HG03378 (cell line): ENCODE data around the gene LTBP1.

Source experiments
- ATAC-seq: cut with Tn5 transposase; IDR thresholded peaks from one replicate; pipeline ENCODE4 v1.9.1; 2021; ENCODE audit warnings: mild to moderate bottlenecking, moderate library complexity; ENCODE audit not compliant: unreplicated experiment

The LTBP1 gene

DNA sequence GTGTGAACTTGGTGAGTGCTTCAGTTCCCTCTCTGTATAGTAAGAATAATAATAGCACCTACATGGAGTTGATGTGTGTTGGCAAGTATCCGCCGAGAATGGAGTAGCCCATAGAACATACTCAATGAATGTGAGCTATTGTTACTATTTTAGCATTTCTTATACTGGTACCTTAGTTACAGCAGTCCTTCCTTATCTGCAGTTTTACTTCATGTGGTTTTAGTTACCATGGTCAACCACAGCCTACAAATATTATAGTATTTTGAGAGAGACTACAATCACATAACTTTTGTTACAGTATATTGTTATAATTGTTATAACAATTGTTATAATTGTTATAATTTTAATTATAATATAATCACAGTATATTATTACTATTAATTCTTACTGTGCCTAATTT lies 377.2 kb downstream of the LTBP1 start:
- no peak for ATAC-seq

DNA sequence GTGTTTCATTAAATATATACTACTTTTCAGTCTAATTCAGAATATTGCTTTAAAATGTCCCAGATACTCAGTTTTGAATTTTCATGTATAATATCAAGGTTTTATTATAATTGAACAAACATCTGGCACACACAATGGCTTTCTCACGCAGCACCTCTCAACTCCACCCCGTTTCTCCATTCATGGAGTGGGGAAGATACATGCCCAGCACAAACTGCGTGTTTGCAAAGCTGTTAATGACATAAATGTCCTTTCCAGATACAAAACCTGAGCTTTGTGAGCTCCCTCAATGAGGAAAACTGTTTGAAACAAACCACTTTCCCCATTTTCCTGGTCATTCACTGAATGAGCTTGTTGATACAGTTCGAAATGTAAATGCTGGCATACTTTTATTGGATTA lies 379.3 kb downstream of the LTBP1 start:
- ATAC-seq: no peak

DNA sequence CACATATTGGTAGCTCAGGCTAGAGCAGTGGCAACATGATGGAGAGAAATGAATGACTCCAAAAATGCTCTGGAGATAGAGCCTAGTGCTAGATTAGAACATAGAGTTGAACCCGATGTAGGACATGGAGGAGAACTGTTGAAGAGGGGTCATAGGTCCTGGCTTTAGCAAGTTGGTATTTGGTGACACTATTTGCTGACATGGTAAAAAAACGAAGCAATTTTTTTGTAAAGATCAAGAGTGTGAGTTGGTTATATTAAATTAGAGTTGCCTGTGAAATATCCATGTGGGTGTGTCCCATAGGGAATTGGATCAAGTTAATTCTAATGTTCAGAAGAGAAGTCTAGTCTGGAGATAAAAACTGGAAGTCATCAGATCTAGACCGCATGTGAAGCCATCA lies 386.7 kb downstream of the LTBP1 start:
- ATAC-seq: no peak

DNA sequence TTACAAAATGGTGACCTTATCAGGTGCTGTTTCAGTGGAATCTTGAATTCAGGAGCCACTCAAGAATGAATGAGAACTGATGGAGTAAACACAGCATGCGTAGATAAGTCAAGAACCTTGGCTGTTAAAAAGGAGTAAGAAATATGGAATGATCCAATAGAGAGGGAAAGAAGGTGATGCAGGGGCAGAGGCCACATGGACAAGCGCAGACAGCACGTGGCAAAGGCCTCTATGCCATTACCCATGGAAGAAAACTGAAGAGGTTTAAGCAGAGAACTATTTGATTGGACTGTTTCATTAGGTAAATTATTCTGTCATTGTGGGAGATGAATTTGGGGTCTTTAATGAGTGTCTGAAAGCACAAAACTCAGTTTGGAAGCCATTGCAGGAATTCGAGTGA lies 387.3 kb downstream of the LTBP1 start:
- no peak for ATAC-seq

DNA sequence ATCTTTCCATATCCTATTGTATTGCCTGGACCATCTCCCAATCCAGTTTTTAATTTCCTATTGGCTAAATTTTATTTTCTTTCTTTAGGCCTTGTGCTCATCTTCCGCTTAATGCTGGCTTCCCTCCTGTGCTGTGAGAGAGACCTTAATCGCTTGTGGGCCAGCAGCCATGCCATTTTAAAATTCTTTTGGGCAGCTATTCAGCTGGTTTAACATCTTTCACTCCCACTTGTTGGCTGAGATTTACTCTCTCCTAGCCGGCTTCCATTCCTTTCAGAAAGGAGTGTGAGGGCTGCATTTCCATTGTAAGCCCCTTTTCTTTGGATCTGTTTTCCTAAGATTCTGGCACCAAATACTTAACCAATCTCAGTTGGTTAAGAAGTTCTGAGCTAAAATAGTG lies 388.8 kb downstream of the LTBP1 start:
- ATAC-seq: no peak

DNA sequence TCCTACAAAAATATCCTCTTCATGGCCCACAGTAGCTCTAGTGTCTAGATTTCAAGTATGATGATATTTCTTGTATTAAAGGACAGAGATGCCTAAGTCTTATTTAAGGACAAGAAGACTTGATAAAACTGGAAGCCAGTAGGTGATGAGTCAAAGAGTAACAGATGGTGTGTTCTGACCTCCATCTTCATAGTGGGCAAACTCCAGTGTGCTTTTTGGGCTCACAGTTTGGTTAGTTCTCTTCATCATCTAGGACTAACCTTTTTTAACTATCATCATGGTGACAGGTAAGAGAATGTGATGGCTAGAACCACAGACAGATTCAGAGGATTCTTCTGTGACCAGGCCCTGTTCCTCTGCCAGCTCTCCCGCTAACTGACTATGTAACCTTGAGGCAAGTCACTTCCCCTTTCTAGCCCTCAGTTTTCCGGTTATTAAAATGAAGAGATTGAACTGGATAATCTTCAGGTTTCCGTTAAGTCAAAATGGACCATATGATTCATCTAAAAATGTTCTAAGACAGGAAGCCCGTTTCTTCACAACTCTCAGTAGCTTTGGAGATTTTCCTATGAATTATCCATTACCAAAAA lies 389.4 kb downstream of the LTBP1 start:
- ATAC-seq: no peak

DNA sequence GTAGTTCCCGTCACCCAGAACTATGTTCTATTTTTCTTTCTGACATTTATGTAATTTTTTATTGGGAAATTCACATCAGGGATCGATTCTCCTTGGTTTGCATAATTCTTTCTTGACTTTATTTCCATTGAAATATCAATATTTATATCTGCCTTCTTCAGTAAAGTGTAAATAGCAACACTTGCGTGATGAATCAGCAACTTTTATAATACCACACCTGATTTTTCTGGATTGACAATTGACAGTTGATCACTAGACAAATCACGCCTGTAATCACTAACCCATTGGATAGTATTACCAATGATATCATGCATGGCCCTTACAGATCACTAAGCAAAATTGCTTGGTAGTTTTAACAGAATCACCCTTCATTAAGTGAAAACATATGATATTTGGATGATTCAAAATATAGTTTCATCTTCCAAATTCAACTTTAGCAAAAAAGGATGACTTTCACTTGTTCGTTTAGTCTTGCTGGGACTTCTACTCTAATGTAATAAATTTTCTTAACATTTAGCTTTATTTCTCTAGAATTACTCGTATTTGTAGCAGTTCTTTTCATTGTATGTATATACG lies 390.7 kb downstream of the LTBP1 start:
- no peak for ATAC-seq

DNA sequence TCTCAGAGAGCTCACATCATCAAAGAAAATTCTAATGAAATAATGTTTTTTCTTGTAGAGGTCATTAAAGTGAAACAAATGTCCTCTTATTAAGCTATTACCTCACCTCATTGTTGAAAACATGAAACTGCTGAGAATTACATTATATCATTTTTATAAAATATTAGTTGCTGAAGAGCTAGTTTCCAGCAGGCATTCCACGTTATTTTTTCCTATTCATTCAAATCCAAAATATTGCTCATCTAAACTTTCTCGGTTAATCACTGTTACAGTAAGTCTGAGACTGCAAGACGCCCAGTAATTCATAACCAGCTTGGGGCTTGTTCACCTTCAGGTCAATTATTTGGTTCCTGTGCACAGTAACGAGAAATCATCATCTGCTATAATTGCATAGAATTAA lies 391.2 kb downstream of the LTBP1 start:
- ATAC-seq: no peak

DNA sequence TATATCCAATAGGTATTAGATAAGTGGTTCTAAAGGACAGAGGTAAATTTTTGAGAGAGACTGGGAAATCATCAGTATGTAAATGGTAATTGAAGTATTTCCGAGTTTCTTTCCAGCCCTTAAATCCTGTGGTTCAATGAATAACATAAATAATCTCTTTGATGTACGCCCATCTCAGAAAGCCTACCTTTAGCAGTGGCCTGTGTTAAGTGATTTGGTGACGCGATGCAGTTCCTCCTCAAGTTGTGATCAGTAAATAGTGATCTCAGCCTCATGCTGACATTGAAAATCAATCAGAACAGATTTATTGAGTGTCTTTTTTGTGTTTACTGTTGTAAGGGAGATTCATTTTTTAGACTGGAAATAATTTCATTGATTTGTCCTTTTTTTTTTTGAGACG lies 392.5 kb downstream of the LTBP1 start:
- ATAC-seq: no peak

DNA sequence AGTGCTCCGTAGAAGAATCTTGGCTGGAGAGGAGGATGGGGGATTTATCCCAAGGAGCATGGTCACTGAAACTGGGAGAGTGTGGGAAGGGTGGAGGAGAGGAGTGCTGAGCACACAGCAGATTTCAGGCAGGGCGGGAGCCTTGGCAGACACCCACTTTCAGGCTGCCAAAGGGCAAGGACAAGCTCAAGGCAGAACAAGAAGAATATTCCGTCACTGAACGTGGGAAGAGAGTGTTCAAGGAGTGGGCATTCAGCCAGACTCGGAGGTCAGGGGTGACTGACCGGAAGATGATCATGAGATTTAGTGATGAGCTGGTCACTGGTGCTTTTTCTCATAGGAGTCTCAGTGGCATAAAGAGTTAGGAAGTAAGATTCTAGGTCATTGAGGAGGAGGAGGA lies 393.5 kb downstream of the LTBP1 start:
- no peak for ATAC-seq

DNA sequence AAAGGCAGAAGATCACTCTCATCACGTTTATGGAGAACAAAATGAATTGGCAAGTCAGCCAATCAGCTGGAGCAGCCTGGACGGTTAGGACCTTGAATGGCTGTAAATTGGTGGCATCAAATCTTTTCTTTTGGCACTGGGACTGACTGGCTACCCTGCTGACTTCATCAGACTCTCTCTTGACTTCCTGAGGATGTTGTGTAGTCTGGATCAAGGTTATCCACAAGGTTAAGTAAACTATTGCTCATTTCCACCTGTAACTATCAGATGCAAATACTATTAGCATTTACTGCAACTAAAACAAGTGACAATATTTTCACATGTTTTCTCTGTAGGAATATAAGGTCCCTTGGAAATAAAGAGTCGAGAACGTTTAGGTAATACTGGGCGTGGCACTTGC lies 395.4 kb downstream of the LTBP1 start:
- no peak for ATAC-seq

DNA sequence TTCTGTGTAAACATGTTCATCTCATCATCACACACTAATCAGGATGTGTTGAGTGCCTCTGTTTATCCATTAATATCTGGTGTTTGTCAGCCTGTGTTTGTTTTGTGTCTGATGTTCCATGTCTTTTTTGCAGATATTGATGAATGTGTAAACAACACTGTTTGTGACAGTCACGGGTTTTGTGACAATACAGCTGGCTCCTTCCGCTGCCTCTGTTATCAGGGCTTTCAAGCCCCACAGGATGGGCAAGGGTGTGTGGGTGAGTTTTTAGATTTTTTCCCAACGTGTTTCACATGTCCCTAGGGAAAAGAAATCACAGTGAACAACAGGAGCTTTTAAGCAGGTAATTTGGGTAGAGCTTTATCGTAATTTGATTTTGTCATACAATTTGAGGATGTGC lies 396.0 kb downstream of the LTBP1 start:
- ATAC-seq: no peak

DNA sequence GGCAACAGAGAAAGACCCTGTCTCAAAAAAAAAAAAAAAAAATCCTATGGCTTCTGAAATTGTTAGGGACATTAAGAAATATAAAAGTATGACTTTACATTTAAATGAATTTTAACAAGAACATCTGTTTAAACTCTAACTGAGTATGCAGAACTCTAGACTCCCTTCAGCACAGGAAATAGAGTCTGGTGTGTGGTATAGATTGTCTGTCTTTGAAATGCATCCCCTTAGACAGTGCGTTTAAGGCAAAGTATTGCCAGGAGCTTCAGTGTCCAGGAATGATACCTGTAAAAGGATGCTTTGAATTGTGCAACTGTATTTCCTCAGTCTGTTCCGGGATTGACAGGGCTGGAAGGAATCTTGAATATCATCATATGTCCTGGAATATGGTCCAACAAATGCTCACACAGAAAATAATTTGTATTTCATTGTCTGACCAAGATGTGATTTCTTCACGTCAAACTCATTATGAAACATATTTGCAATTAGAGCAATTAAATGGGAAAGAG lies 396.7 kb downstream of the LTBP1 start:
- ATAC-seq: no peak

DNA sequence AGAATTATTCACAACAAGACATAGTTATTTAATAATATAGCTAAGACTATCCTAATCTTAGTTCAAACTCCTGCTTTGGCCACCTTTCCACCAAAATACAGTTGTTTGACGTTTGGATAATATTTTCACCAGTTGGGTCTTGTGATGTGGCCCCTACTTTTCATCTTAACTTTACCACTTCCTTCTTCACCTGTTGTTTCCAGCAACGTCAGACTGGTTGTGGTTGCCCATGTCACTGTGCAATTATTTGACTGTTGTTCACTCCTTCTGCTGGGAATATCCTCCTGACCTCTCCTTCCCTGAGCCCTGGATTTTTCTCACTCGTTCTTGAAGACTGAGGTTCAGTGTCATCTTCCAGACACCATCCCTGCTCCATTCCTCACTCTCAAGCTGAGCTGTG lies 397.5 kb downstream of the LTBP1 start:
- ATAC-seq: no peak

DNA sequence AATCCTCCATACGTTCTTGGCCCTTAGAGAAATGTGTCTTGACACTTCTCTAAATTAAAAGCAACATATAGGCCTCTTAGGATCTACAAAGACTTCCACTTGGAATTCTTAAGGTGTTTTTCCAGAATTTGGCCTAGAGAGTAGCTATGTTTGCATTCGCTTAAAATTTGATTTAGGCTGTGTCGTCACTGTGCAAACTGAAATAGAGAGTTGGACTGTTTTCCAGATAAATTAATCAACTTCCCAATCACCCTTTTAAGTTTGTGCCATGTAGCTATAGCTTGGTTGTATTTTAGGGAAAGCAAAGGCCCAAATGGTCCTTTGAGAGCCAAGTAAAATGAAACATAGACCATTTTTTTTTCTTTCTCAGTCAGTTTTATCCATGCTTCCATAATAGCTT lies 401.1 kb downstream of the LTBP1 start:
- ATAC-seq: no peak

DNA sequence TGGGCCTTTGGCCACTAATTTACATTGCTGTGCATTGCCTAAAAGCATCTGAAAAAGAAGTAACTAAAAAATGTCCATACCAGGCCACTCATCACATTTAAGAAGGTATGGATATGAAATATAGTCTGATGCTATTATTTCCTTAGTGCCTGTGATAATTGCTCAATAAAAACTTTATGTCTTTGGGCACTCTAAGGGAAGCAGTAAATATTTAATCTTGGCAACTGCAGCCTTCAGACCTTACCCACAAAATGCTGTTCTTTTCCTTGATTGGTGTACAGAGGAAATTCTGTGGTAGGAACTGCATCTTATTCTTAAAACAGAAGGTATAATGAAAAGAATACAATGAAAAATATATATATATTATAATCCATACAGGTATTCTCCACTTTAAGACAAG lies 403.9 kb downstream of the LTBP1 start:
- no peak for ATAC-seq

DNA sequence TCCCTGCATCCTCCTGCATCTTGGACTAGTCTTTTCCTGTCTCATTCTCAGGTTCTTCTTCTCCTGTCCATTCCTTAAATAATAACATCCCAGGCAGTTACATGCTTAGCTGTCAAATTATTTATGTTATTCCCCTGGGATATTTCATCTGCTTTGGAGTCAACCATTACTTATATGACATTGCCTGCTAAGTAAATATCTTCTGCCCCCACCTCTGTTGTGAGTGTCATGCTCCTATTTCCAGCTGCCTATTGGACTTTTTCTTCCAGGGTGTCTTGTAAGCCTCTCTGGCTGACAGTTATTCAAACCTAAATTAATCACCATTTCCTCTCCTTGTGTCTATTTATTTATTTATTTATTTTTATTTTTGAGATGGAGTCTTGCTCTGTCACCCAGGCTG lies 405.0 kb downstream of the LTBP1 start:
- no peak for ATAC-seq

DNA sequence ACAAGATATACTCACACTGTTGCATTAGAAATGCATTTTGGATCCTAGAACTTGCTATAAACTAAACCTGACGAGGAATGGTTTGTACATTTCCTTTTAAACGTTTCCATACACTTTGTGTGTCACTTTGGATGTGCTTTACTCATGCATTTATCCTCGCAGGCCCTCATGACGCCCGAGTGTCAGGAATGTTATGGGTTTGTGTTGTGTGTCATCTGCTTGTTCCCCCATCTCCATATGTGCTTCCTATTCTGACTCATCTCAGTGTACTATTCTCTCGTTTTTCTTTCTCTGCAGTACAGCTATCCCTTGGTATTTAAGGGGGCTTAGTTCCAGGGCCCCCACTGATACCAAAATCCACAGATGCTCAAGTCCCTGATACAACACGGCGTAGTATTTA lies 408.2 kb downstream of the LTBP1 start:
- ATAC-seq: no peak

DNA sequence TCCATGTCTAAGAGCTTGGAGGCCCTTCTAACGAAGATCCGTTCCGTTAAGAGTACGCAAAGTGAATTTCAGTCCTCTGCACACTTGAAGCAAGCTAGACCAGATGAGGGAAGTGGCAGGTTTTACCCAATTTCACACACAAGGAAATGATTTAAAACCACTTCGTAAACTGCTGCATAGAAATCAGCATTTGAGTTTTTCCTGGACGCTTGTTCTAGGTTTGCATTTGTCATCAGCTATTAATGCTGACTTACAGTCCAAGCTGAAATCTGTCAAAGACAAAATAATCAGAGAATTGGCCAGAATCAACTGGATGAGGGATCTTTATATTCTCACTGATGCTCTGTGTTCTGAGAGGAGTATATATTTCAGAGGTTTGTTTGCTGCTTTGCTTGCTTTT lies 412.1 kb downstream of the LTBP1 start:
- no peak for ATAC-seq

DNA sequence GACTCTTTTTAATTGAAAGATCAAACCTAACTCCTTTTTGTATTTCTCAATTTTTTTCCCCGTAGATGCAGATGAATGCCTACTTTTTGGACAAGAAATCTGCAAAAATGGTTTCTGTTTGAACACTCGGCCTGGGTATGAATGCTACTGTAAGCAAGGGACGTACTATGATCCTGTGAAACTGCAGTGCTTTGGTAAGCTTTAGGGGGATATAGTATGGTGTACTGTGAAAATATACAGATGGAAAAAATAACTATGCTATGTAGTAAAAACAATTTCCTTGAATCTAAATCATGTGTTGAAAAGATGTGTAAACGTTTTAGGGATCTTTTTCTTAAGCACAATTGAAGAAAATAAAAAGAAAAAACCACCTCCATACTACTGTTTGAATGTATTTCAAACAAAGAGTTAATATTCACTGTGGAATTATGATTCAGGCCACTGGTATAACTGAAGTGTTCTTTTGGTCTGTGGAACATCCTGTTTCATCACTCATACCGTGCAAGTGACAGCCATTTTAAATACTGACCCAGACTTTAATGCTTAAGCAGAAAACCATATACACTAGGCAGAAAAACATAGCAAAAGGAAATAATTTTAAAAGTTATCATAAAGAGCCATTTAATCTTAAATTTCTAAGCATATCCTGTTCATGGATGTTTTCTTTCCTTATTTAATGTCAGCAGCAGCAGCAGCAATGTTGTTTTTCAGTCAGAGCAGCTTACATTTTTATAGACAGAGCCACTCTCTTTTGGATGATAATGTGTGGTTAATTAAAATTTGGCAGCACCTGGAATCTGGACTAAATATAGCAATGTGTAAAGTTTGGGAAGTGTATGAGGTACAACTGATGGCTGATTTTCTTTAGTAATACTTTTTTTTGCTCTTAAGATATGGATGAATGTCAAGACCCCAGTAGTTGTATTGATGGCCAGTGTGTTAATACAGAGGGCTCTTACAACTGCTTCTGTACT lies 416.9 kb downstream of the LTBP1 start:
- ATAC-seq: no peak

DNA sequence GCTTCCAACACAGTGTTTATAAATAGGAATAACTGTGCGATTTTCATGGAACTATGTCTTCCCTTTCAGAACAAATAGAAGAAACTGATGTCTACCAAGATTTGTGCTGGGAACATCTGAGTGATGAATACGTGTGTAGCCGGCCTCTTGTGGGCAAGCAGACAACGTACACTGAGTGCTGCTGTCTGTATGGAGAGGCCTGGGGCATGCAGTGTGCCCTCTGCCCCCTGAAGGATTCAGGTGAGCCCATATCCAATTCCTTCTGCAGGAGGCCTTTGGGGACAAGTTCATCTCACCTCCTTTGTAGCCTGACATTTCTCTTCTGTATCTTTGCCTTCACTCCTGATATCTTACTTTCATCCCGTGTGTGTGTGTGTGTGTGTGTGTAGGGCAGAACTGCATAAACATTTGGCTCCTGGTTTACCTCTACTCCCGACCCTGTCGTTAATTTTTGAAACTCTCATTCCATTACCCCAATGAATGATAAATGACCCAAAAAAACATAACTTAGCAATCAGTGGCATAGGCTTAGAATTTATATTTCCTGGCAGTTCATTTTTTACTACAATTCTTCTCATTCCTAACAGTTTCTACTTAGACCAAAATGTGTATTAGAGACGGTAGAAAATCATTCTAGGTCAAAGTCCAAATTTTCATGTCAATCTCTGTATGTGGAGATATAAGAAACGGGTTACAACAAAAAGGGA lies 418.7 kb downstream of the LTBP1 start:
- no peak for ATAC-seq
